ENCODE measurements around the gene HACD2.
A peak's percentile ranks its signal among the peaks of the same experiment; 100 is the strongest.

Gene HACD2

DNA sequence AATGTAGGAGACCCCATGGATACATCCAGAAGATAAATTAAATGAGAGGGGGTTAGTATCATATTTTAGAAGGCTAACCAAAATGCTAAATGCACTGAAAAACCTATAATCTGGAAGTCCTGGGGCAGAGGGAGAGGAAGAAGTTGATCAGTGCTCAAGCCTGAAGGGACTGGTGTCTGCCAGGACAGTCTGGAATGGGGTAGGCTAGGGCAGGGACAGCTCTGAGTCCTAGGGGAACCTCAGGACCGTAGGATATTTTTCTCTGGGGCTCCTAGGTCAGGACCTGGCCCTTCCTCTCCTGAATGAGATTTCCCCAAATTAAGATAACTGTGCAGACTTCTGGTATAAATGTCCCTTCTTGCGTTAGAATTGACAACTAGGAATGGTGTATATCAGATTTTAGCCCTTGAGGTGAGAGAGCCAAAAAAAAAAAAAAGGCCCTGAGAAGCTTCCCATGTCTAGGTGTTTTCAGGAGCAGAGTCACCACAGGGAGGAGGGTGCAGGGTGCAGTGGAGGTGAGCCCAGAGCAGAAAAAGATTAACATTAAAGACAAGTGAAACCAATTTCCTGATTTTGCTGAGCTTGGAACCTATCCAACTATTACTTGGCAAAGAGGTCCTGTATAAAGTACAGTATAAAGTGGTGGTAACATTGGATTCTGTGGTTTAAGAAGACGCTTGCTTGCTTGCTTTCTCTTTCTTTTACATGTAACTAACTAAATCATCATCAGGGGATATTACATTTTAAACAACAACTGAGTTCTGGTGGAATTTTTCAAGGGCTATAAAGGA lies 63.5 kb downstream of the HACD2 start:
- no peak overlapping the region for H3K27ac ChIP-seq (ENCODE audit: insufficient read depth in 1 of 2, low read depth in 1 of 2, low read length in 2 of 2, poor library complexity in 1 of 2, severe bottlenecking in 2 of 2)
- no peaks in the 10 kb centered on the region for H3K27me3 ChIP-seq (replicated peaks in 2 of 5; ENCODE audit: control insufficient read depth in 4 of 5, insufficient read depth in 5 of 5, low read length in 4 of 5)

DNA sequence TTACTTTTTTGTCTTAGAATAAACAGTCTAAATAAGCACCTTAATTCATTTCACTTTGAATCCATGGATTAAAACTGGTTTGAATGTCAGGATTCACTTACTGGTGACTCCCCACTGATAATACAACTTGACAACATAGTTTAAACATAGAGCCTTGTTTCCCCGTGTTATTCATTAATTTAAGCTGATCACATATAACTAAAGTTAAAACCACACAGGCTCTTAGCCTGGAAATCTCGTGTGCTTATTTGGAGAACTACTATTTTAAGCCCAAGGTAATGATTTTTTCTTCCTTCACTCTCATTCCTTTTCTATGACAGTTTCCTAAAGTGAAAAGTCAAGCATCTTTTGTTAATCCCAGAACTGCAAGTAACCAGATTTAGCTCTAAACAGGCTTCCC lies 64.2 kb downstream of the HACD2 start:
- no peaks in the 10 kb centered on the region for H3K27me3 ChIP-seq (replicated peaks in 2 of 5; ENCODE audit: control insufficient read depth in 4 of 5, insufficient read depth in 5 of 5, low read length in 4 of 5)
- POLR2A ChIA-PET = no interaction called here
- CTCF ChIA-PET = interaction anchor here (1.2 kb wide), 1 partner anchor 32 kb away, joined by 3 read pairs; no protein-coding TSS in a partner anchor
- peaks cover 0 to 2% (median 0%) of the 10 kb centered on the region in 4 experiments for H3K36me3 ChIP-seq (ENCODE audit: control insufficient read depth in 4 of 4, insufficient read depth in 4 of 4, low read length in 3 of 4)
- no peak overlapping the region for H3K4me3 ChIP-seq (ENCODE audit: control insufficient read depth in 1 of 7, extremely low read depth in 1 of 7, insufficient read depth in 4 of 7, low read depth in 2 of 7, low read length in 6 of 7)
- 14% methylated on average over 1 of the region's 2 CpGs for whole genome bisulfite sequencing (ENCODE audit: insufficient coverage)
- no peak overlapping the region for H3K27ac ChIP-seq (ENCODE audit: insufficient read depth in 1 of 2, low read depth in 1 of 2, low read length in 2 of 2, poor library complexity in 1 of 2, severe bottlenecking in 2 of 2)
- DNase-seq = no peak
- H3K4me1 ChIP-seq (ENCODE audit: control extremely low read depth in 1 of 4, control insufficient read depth in 4 of 4, insufficient read depth in 4 of 4, low read length in 3 of 4) = peaks cover 14 to 40% (median 32%) of the 10 kb centered on the region in 4 experiments
- H3K9me3 ChIP-seq (ENCODE audit: control extremely low read depth in 1 of 5, control insufficient read depth in 4 of 5, insufficient read depth in 2 of 5, low read depth in 1 of 5, low read length in 4 of 5) = no peaks in the 10 kb centered on the region

More for the DNA sequence above, 63.5 kb downstream of the HACD2 start:
- POLR2A ChIA-PET = no interaction called here
- Histone ChIP-seq H3K4me3 (ENCODE audit: control insufficient read depth in 1 of 7, extremely low read depth in 1 of 7, insufficient read depth in 4 of 7, low read depth in 2 of 7, low read length in 6 of 7) (peak overlapping the region in 2 of 7 experiments; percentile 24 to 28), H3K9me3 (ENCODE audit: control extremely low read depth in 1 of 5, control insufficient read depth in 4 of 5, insufficient read depth in 2 of 5, low read depth in 1 of 5, low read length in 4 of 5) (no peaks in the 10 kb centered on the region), H3K36me3 (ENCODE audit: control insufficient read depth in 4 of 4, insufficient read depth in 4 of 4, low read length in 3 of 4) (no peaks in the 10 kb centered on the region), H3K4me1 (ENCODE audit: control extremely low read depth in 1 of 4, control insufficient read depth in 4 of 4, insufficient read depth in 4 of 4, low read length in 3 of 4) (peaks cover 14 to 40% (median 32%) of the 10 kb centered on the region in 4 experiments)
- peak; percentile 74 to 90 (median 90) for DNase-seq
- WGBS (ENCODE audit: insufficient coverage) = 32% methylated on average over 2 of the region's 3 CpGs
- CTCF ChIA-PET = interaction anchor here (0.7 to 1.2 kb wide), 2 partner anchors 32 to 189 kb away, joined by 3 to 5 read pairs; no protein-coding TSS in a partner anchor

- 90% methylated on average over 2 of the region's 4 CpGs for WGBS (ENCODE audit: insufficient coverage)
- peaks cover 9 to 33% (median 28%) of the 10 kb centered on the region in 4 experiments for H3K4me1 ChIP-seq (ENCODE audit: control extremely low read depth in 1 of 4, control insufficient read depth in 4 of 4, insufficient read depth in 4 of 4, low read length in 3 of 4)
- H3K27ac ChIP-seq (ENCODE audit: insufficient read depth in 1 of 2, low read depth in 1 of 2, low read length in 2 of 2, poor library complexity in 1 of 2, severe bottlenecking in 2 of 2) = no peak overlapping the region
- no peaks in the 10 kb centered on the region for H3K9me3 ChIP-seq (ENCODE audit: control extremely low read depth in 1 of 5, control insufficient read depth in 4 of 5, insufficient read depth in 2 of 5, low read depth in 1 of 5, low read length in 4 of 5)
- CTCF ChIA-PET = no interaction called here
- peaks cover 0 to 4% (median 0%) of the 10 kb centered on the region in 4 experiments for H3K36me3 ChIP-seq (ENCODE audit: control insufficient read depth in 4 of 4, insufficient read depth in 4 of 4, low read length in 3 of 4)
- H3K27me3 ChIP-seq (replicated peaks in 2 of 5; ENCODE audit: control insufficient read depth in 4 of 5, insufficient read depth in 5 of 5, low read length in 4 of 5) = no peaks in the 10 kb centered on the region
- POLR2A ChIA-PET = no interaction called here
- DNase-seq = peak in 2 of 3 donors; percentile 6 to 7
- no peak overlapping the region for H3K4me3 ChIP-seq (ENCODE audit: control insufficient read depth in 1 of 7, extremely low read depth in 1 of 7, insufficient read depth in 4 of 7, low read depth in 2 of 7, low read length in 6 of 7)
Observed at GRCh38 chr3:123518892-123519485, 65.9 kb downstream of the HACD2 start.

DNA sequence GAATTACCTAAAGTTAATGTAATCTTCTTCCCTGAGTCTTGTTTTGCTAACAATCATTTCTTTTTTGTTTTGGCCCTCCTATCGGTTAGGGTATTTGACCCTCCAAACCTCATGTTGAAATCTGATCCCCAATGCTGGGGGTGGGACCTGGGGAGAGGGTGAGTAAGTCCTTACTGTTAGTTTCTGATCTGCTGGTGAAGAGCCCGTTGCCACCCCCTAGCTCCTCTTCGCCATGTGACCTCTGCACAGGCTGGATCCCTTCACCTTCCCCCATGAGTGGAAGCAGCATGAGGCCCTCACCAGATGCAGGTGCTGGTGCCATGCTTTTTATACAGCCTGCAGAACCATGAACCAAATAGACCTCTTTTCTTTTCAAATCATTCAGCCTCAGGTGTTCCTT lies 73.1 kb downstream of the HACD2 start:
- Histone ChIP-seq H3K9me3 (ENCODE audit: control extremely low read depth in 1 of 5, control insufficient read depth in 4 of 5, insufficient read depth in 2 of 5, low read depth in 1 of 5, low read length in 4 of 5) (no peaks in the 10 kb centered on the region), H3K4me1 (ENCODE audit: control extremely low read depth in 1 of 4, control insufficient read depth in 4 of 4, insufficient read depth in 4 of 4, low read length in 3 of 4) (no peaks in the 10 kb centered on the region), H3K27me3 (replicated peaks in 2 of 5; ENCODE audit: control insufficient read depth in 4 of 5, insufficient read depth in 5 of 5, low read length in 4 of 5) (no peaks in the 10 kb centered on the region), H3K4me3 (ENCODE audit: control insufficient read depth in 1 of 7, extremely low read depth in 1 of 7, insufficient read depth in 4 of 7, low read depth in 2 of 7, low read length in 6 of 7) (no peak overlapping the region), H3K27ac (ENCODE audit: insufficient read depth in 1 of 2, low read depth in 1 of 2, low read length in 2 of 2, poor library complexity in 1 of 2, severe bottlenecking in 2 of 2) (no peak overlapping the region), H3K36me3 (ENCODE audit: control insufficient read depth in 4 of 4, insufficient read depth in 4 of 4, low read length in 3 of 4) (peaks cover 1 to 9% (median 2%) of the 10 kb centered on the region in 4 experiments)
- ChIA-PET POLR2A (no interaction called here), CTCF (no interaction called here)
- WGBS (ENCODE audit: insufficient coverage) = 100% methylated on average over 2 of the region's 3 CpGs
- no peak for DNase-seq

- ChIA-PET CTCF (no interaction called here), POLR2A (no interaction called here)
- Histone ChIP-seq H3K36me3 (ENCODE audit: control insufficient read depth in 4 of 4, insufficient read depth in 4 of 4, low read length in 3 of 4) (peaks cover 2 to 9% (median 3%) of the 10 kb centered on the region in 4 experiments), H3K27ac (ENCODE audit: insufficient read depth in 1 of 2, low read depth in 1 of 2, low read length in 2 of 2, poor library complexity in 1 of 2, severe bottlenecking in 2 of 2) (no peak overlapping the region), H3K4me3 (ENCODE audit: control insufficient read depth in 1 of 7, extremely low read depth in 1 of 7, insufficient read depth in 4 of 7, low read depth in 2 of 7, low read length in 6 of 7) (no peak overlapping the region), H3K9me3 (ENCODE audit: control extremely low read depth in 1 of 5, control insufficient read depth in 4 of 5, insufficient read depth in 2 of 5, low read depth in 1 of 5, low read length in 4 of 5) (no peaks in the 10 kb centered on the region), H3K4me1 (ENCODE audit: control extremely low read depth in 1 of 4, control insufficient read depth in 4 of 4, insufficient read depth in 4 of 4, low read length in 3 of 4) (no peaks in the 10 kb centered on the region), H3K27me3 (replicated peaks in 2 of 5; ENCODE audit: control insufficient read depth in 4 of 5, insufficient read depth in 5 of 5, low read length in 4 of 5) (no peaks in the 10 kb centered on the region)
- no peak for DNase-seq
Observed at GRCh38 chr3:123511084-123511483, 73.8 kb downstream of the HACD2 start.

DNA sequence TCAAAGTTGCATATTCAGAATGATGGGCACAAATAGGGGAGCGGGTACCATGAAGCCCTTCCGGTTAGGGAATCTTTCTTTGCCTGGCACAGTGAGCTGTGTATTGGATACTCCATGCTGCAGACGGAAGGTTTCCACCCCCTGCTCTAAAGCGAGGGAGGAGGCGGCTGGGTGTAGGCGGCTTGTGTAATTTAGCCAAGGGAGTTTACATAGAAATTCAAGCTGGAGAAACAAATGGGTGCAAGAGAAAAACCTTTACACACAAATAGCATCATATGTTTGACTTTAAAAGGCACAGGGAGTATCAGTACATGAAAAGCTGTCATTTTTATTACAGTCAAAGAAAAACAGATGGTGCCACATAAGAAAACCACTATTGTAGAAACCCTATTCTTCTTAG lies 76.7 kb downstream of the HACD2 start:
- Histone ChIP-seq H3K4me1 (ENCODE audit: control extremely low read depth in 1 of 4, control insufficient read depth in 4 of 4, insufficient read depth in 4 of 4, low read length in 3 of 4) (no peaks in the 10 kb centered on the region), H3K27me3 (replicated peaks in 2 of 5; ENCODE audit: control insufficient read depth in 4 of 5, insufficient read depth in 5 of 5, low read length in 4 of 5) (no peaks in the 10 kb centered on the region), H3K36me3 (ENCODE audit: control insufficient read depth in 4 of 4, insufficient read depth in 4 of 4, low read length in 3 of 4) (peaks cover 0 to 5% (median 2%) of the 10 kb centered on the region in 4 experiments), H3K9me3 (ENCODE audit: control extremely low read depth in 1 of 5, control insufficient read depth in 4 of 5, insufficient read depth in 2 of 5, low read depth in 1 of 5, low read length in 4 of 5) (no peaks in the 10 kb centered on the region), H3K27ac (ENCODE audit: insufficient read depth in 1 of 2, low read depth in 1 of 2, low read length in 2 of 2, poor library complexity in 1 of 2, severe bottlenecking in 2 of 2) (no peak overlapping the region), H3K4me3 (ENCODE audit: control insufficient read depth in 1 of 7, extremely low read depth in 1 of 7, insufficient read depth in 4 of 7, low read depth in 2 of 7, low read length in 6 of 7) (no peak overlapping the region)
- WGBS (ENCODE audit: insufficient coverage) = 100% methylated on average over 4 of the region's 6 CpGs
- DNase-seq = no peak
- ChIA-PET POLR2A (no interaction called here), CTCF (interaction anchor here (1.9 kb wide), 1 partner anchor 12 kb away, joined by 4 read pairs; no protein-coding TSS in a partner anchor)

DNA sequence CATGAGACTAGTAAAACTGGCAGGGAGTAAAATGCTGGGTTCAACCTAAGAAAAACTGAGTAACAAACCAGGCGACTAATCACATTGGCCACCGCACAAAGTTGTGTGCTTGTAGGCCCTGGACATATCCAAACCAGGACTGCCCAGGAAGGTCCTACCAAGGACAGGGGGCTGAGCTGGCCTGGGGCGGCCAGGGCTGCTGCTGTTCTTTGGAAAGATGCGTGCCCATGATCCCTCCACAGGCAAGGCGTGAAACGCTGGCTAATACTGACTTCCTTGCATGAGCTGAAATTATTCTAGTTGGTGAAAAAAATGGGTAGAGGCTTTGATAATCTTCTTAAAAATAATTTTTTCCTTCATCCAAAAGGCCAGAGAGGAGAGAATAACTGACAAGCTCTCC lies 79.0 kb downstream of the HACD2 start:
- Histone ChIP-seq H3K4me3 (ENCODE audit: control insufficient read depth in 1 of 7, extremely low read depth in 1 of 7, insufficient read depth in 4 of 7, low read depth in 2 of 7, low read length in 6 of 7) (no peak overlapping the region), H3K4me1 (ENCODE audit: control extremely low read depth in 1 of 4, control insufficient read depth in 4 of 4, insufficient read depth in 4 of 4, low read length in 3 of 4) (no peaks in the 10 kb centered on the region), H3K27ac (ENCODE audit: insufficient read depth in 1 of 2, low read depth in 1 of 2, low read length in 2 of 2, poor library complexity in 1 of 2, severe bottlenecking in 2 of 2) (no peak overlapping the region), H3K27me3 (replicated peaks in 2 of 5; ENCODE audit: control insufficient read depth in 4 of 5, insufficient read depth in 5 of 5, low read length in 4 of 5) (no peaks in the 10 kb centered on the region), H3K9me3 (ENCODE audit: control extremely low read depth in 1 of 5, control insufficient read depth in 4 of 5, insufficient read depth in 2 of 5, low read depth in 1 of 5, low read length in 4 of 5) (no peaks in the 10 kb centered on the region), H3K36me3 (ENCODE audit: control insufficient read depth in 4 of 4, insufficient read depth in 4 of 4, low read length in 3 of 4) (peaks cover 0 to 6% (median under 1%) of the 10 kb centered on the region in 4 experiments)
- ChIA-PET POLR2A (no interaction called here), CTCF (interaction anchor here (1.1 kb wide), 1 partner anchor 12 kb away, joined by 3 read pairs; no protein-coding TSS in a partner anchor)
- WGBS (ENCODE audit: insufficient coverage) = 97% methylated on average over 6 of the region's 6 CpGs
- no peak for DNase-seq

All from common myeloid progenitor, CD34-positive (primary cell).